GM18502 (cell line): ENCODE measurements around the gene RAB23.

Source experiments
- ATAC-seq: cut with Tn5 transposase; IDR thresholded peaks from one replicate; pipeline ENCODE4 v1.9.1; 2021; ENCODE audit warnings: mild to moderate bottlenecking; ENCODE audit not compliant: unreplicated experiment, poor library complexity

RAB23 gene

DNA sequence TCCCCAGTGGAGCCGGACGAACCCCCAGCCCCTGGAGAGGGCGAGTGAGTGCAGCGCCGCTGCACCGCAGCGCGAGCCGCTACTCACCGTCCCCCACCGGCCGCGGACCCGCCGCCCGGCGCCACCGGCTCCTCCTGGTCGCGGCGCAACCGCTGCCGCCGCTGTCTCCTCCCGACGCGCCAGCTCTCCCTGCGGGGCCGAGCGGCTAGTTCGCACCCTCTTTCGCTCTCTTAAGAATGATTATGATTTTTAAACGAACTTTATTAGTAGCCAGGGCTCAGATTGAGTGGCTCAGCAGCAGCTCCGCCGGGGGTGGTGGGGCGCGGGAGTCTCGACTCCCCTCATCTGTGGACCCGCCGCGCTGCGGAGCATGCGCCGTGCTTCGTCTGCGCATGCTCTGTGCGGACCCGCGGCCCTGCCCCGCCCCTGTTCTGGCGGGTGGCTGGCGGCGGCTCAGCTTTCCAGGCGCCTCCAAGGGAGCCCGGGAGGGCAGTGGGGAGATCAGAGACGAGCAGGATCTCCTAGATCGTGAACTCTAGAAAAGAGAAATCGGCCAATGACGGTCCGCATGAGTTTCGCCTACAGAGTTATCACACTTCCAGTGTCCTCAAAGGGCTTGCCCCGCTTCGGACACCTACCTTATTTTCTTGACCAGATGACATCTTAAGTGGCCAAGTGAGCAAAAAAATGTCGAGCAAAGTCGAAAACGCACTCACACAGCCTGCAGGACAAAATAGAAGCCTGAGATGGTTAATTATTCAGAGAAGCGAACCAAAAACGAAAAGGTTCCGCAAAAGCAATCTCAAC lies at the start of gene RAB23:
TSS of gene RAB23 (minus strand) at position 372 of the 807 bp plus-strand sequence. CDS start 11,927 bp downstream, outside the sequence.
- ATAC-seq, result peak; percentile 83

DNA sequence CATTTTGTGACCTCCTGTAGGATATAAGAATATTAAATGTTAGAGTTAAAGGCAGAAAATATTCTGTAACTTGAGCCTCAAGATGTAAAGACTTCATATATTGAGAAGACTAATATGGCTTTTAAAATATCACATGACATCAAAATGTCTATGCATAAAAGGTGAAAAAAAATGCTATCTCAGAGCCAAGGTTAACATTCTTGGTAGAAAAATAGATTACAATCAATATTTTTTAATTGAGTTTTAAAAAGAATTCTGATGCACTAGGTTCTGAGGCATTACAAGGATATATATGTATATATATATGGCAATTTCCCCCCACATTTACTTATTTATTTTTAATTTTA lies 46.2 kb upstream of the RAB23 start:
- no peak for ATAC-seq

DNA sequence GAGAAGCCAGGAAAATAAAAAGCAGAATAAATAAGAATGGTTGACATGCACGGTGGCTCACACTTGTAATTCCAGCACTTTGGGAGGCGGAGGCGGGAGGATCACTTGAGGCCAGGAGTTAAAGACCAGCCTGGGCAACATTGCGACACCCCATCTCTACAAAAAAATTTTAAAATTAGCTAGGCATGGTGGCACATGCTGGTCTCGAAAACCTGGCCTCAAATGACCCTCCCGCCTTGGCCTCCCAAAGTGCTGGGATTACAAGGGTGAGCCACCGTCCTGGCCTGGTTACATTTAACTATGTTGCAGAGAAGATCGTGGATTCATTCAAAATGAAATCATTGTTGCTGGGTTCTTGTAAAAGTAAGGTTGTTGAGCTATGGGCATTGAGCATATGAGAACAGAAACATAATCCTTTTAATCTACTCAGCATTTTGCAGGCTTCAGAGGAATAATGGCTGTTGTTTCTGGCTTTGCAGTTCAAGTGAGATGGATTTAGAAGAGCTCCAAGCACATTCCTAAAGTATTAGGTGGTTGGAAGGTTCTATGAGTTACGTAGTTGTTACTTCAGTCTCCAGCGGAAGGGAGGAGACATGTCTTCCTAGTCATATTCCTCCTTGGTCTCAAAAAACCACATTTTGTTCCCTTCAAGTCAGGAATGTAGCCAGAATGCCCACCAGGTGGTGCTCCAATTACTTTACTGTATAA lies 45.6 kb upstream of the RAB23 start:
- ATAC-seq, result peak; percentile 46

GRCh38 chr6:57265755-57266221 lies 43.7 kb upstream of the RAB23 start:
- ATAC-seq, result no peak

GRCh38 chr6:57263739-57264138 lies 41.6 kb upstream of the RAB23 start:
- ATAC-seq, result no peak

- no peak for ATAC-seq
Observed at GRCh38 chr6:57262901-57263694, 41.0 kb upstream of the RAB23 start.

DNA sequence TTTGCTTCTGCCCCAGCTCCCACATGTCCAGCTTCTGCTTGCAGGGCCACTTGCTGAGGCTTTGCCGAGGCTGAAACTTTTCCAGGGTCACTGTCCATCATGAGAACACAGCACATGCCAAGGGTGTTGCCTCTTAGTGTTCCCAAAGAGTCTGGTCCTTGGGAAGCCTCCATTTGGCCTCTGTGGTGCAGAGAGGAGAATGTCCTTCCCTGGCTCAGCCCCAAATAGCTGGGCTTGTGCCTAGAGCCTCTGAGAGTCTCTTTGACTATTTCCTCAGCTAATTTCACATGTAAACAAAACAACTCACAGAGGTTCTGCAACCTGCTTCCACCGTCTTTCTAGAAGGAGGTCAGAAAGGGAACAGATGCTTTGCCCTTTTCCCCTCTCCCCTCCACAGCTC lies 40.4 kb upstream of the RAB23 start:
- no peak for ATAC-seq

DNA sequence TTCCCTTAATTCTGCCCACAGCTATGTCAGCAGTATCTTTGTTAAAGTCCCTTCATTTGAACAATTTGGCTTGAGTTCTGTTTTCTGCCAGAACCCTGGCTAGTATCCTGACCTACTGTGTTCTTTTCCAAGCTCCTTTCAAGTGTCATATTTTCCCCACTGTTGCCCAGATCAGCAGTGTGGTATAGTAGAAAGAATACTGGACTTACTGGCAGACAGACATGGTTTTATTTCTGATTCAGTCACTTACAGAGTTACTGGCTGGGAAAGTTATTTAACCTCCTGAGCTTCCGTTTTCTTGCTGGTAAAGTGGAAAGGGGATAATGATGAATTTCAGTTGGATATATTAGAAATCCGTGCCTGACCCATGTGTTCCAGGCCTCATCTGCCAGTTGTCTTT lies 39.8 kb upstream of the RAB23 start:
- ATAC-seq, result no peak

DNA sequence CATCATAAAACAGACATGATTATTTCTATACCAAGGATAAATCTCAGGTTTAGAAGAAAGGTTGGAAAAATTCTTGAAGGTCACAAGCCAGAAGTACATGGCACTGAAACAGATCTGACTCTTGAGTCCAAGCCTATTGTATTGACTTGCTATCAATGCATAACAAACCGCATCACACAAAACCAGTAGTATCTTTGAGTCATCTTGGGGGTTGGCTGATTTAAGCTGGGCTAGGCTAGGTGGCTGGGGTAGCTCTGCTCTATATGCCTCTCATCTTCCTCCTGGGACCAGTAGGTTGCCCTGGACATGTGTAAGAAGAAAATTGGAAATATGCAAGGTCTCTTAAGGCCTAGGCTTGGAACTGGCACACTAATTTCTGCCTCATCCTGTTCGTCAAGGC lies 37.0 kb upstream of the RAB23 start:
- ATAC-seq, result no peak

DNA sequence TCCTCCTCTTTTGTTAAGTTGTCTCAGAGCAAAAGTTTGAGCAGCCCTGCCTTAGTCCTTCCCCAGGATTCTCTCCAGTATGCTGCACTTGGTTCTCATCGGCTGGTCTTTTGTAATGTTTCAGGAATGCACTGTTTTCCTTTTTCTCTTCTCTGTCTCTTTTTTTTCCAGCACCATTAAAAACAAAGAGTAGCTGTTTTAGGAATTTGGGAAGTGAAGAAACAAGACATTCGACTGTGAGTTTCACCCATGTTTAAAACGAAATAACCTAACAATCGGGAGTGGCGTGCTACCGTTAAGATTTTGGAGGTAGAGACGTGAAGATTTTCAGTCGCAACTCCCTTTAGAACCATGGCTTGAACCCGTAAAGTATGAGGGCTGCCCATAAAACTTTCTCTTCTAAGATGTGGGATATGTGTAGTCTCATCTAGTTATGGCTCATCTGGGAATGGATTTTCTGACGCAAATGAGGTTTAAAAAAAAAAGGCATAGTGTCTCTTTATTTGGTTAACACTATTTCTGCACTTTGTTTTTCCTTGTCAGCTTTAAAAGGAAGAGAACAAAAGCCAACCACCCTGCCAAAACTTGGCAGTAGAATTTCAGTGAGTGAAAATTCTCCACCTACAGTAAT lies 35.9 kb upstream of the RAB23 start:
- no peak for ATAC-seq

DNA sequence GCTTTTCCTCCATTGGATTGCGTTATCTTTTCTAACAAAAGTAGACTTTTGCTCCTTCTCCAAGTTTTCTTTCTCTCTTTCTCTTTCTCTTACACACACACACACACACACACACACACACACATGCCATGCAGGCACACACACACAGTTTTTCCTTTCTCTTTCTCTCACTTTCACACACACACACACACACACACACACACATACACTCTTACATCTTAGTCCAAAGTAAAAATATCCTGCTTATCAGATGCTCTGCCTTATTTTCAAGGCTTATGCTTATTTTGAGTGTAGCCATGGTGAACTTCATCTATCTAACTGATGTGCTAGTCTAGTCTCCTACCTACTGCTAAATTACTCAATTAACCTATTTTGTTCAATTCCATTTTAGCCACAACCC lies 34.4 kb upstream of the RAB23 start:
- ATAC-seq, result no peak

DNA sequence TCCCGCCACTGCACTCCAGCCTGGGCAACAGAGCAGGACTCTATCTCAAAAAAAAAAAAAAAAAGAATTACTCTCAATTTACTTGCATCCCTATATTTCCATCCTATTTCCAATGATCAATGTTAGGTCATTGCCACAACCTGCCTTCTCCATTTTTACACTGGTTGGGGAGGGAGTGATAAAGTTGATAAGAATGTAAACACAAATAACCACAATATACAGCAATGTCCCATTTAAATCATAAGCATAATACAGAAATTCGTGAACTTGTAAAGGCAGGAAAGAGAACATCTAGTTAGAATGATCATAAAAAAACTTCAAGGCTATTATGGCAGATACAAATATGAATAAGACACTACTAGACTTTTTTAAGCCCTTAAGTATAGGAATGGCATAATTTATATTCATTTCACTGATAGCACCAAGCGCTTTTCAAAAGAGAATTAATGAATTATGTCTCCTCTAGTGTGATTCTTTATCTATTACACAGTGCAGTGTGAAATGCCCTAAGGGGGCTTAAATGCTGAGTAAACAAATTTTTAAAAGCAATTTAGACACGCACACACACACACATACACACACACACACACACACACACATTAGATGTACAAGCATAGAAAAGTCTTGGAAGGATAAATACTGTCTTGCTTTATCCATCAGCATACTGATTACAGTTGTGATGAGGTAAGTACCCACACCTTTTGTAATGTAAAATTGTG lies 33.5 kb upstream of the RAB23 start:
- ATAC-seq, result no peak

DNA sequence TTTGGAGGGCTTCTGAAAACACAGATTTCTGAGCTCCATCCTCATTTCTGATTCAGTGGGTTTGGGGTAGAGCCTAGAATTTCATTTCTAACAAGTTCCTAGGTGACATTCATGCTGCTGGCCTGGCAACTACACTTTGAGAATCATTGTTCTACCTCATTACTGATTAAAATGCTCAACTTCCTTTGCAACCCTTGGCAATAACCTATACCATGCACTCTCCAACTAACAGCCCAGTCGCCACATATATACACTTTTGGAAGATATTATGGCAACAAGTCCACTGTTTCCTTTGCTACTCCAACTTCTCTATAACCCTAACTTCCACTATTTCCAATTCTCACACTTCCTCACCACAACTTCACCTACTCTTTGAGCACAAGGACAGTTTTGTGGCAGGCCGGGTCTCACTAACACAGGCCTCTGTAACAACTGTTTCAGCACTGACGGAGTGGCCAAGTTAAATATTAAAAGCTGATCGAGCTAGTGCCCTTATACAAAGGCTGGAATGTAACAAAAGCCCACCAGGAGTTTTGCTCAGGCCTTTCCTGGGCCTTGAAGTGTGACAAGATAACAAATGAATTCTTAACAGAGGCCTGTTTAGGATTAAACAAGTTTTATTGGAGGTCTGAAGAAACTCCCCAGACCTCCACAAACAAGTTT lies 32.1 kb upstream of the RAB23 start:
- no peak for ATAC-seq

GRCh38 chr6:57252975-57253374 lies 30.9 kb upstream of the RAB23 start:
- no peak for ATAC-seq

- no peak for ATAC-seq
Observed at GRCh38 chr6:57252137-57252536, 30.0 kb upstream of the RAB23 start.

GRCh38 chr6:57250348-57250747 lies 28.2 kb upstream of the RAB23 start:
- no peak for ATAC-seq

DNA sequence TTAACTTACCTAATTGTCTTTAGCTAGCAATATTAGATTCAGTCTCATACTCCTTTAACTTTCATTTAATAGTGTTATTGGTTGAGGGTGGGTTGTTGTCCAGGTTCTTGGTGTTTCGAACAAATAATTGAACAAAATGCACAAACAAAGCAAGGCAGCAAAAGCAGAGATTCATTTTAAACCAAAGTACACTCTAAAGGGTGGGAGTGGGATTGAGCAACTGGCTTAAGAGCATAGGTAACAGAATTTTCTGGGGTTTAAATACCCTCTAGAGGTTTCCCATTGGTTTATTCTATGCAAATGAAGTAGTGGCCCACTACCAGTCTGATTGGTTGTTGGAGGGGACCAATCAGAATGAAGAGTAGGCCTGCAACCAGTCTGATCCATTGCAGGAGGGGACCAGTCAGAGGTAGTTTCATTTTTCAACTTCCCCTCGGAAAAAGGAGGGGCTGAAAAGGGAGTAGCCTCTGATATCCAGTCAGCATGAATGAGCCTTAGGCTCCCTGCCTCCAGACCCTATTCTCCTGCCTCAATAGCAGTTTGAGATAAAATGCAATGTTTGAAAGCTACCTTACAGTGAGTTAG lies 26.3 kb upstream of the RAB23 start:
- no peak for ATAC-seq

DNA sequence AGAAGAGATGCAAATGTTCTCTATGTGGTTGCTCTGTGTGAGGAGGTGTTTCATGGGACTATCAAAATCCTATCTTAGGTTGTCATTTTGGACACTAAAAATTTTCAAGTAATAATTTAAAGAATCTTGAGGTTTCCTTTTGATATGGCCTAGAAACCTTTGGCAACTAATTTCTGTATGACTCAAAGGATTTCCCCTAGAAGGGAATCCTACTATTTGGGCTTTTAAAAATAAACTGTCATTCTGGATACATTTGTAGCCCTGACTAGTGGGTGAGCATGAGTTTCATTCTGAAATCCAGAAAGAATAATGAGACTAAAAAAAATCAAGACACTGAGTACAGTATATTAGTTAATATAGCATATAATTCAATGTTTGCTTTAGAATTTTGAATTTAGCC lies 25.5 kb upstream of the RAB23 start:
- no peak for ATAC-seq

GRCh38 chr6:57246307-57246706 lies 24.2 kb upstream of the RAB23 start:
- ATAC-seq, result no peak
